HepG2 (cell line): ENCODE measurements around the gene LRIG1. TPM values are rescaled to one million over a fixed set of nuclear protein-coding genes. Genes with fewer than 3 reads are reported as not detected.

Experiments used
- BRCA1 ChIP-seq: sonication (generic); formaldehyde crosslinking; IDR thresholded peaks from 2 replicates; pipeline ENCODE4 v1.4.0; 2020; ENCODE audit warnings: missing genetic modification reagents
- CEBPG ChIP-seq: IDR thresholded peaks from 2 replicates; pipeline ENCODE4 v1.6.1; 2016
- HIVEP1 ChIP-seq: sonication (generic); formaldehyde crosslinking; IDR thresholded peaks from 2 replicates; pipeline ENCODE4 v1.4.0; 2020; ENCODE audit warnings: mild to moderate bottlenecking, missing genetic modification reagents
- KMT2B ChIP-seq: IDR thresholded peaks from 2 replicates; pipeline ENCODE4 v1.6.1; 2016; ENCODE audit warnings: missing genetic modification reagents, missing compliant biosample characterization
- MAFF ChIP-seq: IDR thresholded peaks from 2 replicates; pipeline ENCODE4 v1.6.1; 2011; ENCODE audit warnings: low read depth, low read length, improper control_type of control experiment
- MXD3 ChIP-seq: IDR thresholded peaks from 2 replicates; pipeline ENCODE4 v1.6.1; 2016; ENCODE audit warnings: mild to moderate bottlenecking, missing biosample characterization, missing genetic modification reagents
- NCOA1 ChIP-seq: sonication (generic); formaldehyde crosslinking; IDR thresholded peaks from 2 replicates; pipeline ENCODE4 v1.9.0; 2021; ENCODE audit warnings: missing genetic modification reagents
- PCBP2 ChIP-seq: fragments of 200-400 bp; formaldehyde crosslinking; optimal IDR thresholded peaks from 2 replicates; pipeline ENCODE3; 2018; ENCODE audit warnings: low read length, low read depth; ENCODE audit not compliant: poor library complexity, severe bottlenecking
- RARA ChIP-seq: IDR thresholded peaks from 2 replicates; pipeline ENCODE4 v1.6.1; 2016; ENCODE audit warnings: missing genetic modification reagents, missing compliant biosample characterization
- RBM39 ChIP-seq: fragments of 200-400 bp; formaldehyde crosslinking; IDR thresholded peaks from one replicate; pipeline ENCODE4 v1.6.1; 2018; ENCODE audit warnings: antibody characterized with exemption, mild to moderate bottlenecking, low read depth, low read length; ENCODE audit not compliant: poor library complexity, severe bottlenecking
- RFX1 ChIP-seq: fragments of 450-650 bp; IDR thresholded peaks from 2 replicates; pipeline ENCODE4 v1.6.1; 2017
- SNAPC4 ChIP-seq: sonication (generic); formaldehyde crosslinking; IDR thresholded peaks from 2 replicates; pipeline ENCODE4 v1.4.0; 2020; ENCODE audit warnings: mild to moderate bottlenecking, missing genetic modification reagents
- TAF1 ChIP-seq: sonication (generic); formaldehyde crosslinking; IDR thresholded peaks from 2 replicates; pipeline ENCODE4 v1.4.0; 2020; ENCODE audit warnings: missing genetic modification reagents
- TAF15 ChIP-seq: fragments of 200-400 bp; formaldehyde crosslinking; IDR thresholded peaks from one replicate; pipeline ENCODE4 v1.6.1; 2018; ENCODE audit warnings: mild to moderate bottlenecking, low read depth, low read length; ENCODE audit not compliant: poor library complexity, severe bottlenecking
- THRA ChIP-seq: sonication (generic); formaldehyde crosslinking; IDR thresholded peaks from 2 replicates; pipeline ENCODE4 v1.4.0; 2020; ENCODE audit warnings: missing genetic modification reagents, borderline replicate concordance
- ZBTB7B ChIP-seq: sonication (generic); formaldehyde crosslinking; IDR thresholded peaks from 2 replicates; pipeline ENCODE4 v1.4.0; 2020; ENCODE audit warnings: missing genetic modification reagents
- ZNF10 ChIP-seq: sonication (generic); formaldehyde crosslinking; IDR thresholded peaks from 2 replicates; pipeline ENCODE4 v1.4.0; 2020; ENCODE audit warnings: mild to moderate bottlenecking, low read depth, missing genetic modification reagents, borderline replicate concordance
- ZNF326 ChIP-seq: sonication (generic); formaldehyde crosslinking; IDR thresholded peaks from 2 replicates; pipeline ENCODE4 v1.4.0; 2020; ENCODE audit warnings: missing genetic modification reagents, borderline replicate concordance
- ZNF572 ChIP-seq: sonication (generic); formaldehyde crosslinking; IDR thresholded peaks from 2 replicates; pipeline ENCODE4 v1.5.1; 2020; ENCODE audit warnings: mild to moderate bottlenecking, missing genetic modification reagents
- ZNF704 ChIP-seq: sonication (generic); formaldehyde crosslinking; IDR thresholded peaks from 2 replicates; pipeline ENCODE4 v1.8.1; 2023; ENCODE audit warnings: mild to moderate bottlenecking, inconsistent platforms, moderate library complexity, missing genetic modification reagents, borderline replicate concordance
- ZNF841 ChIP-seq: sonication (generic); formaldehyde crosslinking; IDR thresholded peaks from 2 replicates; pipeline ENCODE4 v1.8.1; 2023; ENCODE audit warnings: missing genetic modification reagents, borderline replicate concordance
- ZNF878 ChIP-seq: sonication (generic); formaldehyde crosslinking; IDR thresholded peaks from 2 replicates; pipeline ENCODE4 v1.8.1; 2023; ENCODE audit warnings: mild to moderate bottlenecking, missing genetic modification reagents, moderate library complexity
- polyA plus RNA-seq, 8 experiments: library from polyadenylated mRNA; depleted of rRNA in 3 of 8; stranded (reverse) in 7 of 8; unstranded in 1 of 8; fragments of >200 nt; fragmentation: Illumina TruSeq in 4 of 8; extraction: Trizol in 4 of 8; gene quantifications; 2 replicates each; pipeline versions ENCODE4 v1.2.1 to v1.2.3, GENCODE V29; 2011 to 2016; ENCODE audit warnings: low read depth in 4 of 8, missing spikeins in 1 of 8, mixed read lengths in 1 of 8; ENCODE audit not compliant: insufficient read depth in 1 of 8
- total RNA-seq, 5 experiments: library from RNA; depleted of rRNA; stranded (reverse); fragments of >200 nt; fragmentation: Illumina TruSeq; extraction: Trizol; gene quantifications; 2 replicates each; pipeline ENCODE4 v1.2.3, GENCODE V29; 2016; ENCODE audit warnings: low read depth in 1 of 5

The LRIG1 gene
- total and polyA plus RNA-seq, 2 of the 13 experiments (the other 11 are each of a cell fraction or from before 2014, with no cell fraction given) = 17.8 to 24.8 TPM

GRCh38 chr3:66475386-66476020, 25.3 kb downstream of the LRIG1 start (continued):
- 0 out of 2 replicates have a peak, but pooled peaks have one; percentile 18 for TF ChIP-seq CEBPG
- TF ChIP-seq MAFF = peak; percentile 83
- TF ChIP-seq ZNF841 = no peak
- TF ChIP-seq TAF1 (CRISPR knock-in tag) = no peak
- TF ChIP-seq RARA (CRISPR knock-in tag) = no peak
- no peak for TF ChIP-seq NCOA1 (CRISPR knock-in tag)
- no peak for TF ChIP-seq PCBP2
- no peak for TF ChIP-seq TAF15
- no peak for TF ChIP-seq ZNF326
- TF ChIP-seq ZNF704 (CRISPR knock-in tag) = no peak
- no peak for TF ChIP-seq RBM39
- no peak for TF ChIP-seq SNAPC4 (CRISPR knock-in tag)
- no peak for TF ChIP-seq RFX1
- TF ChIP-seq ZBTB7B (CRISPR knock-in tag) = peak; percentile 50; the same call in 1 of the 2 replicates
- no peak for TF ChIP-seq ZNF10
- TF ChIP-seq HIVEP1 (CRISPR knock-in tag) = no peak
- no peak for TF ChIP-seq BRCA1 (CRISPR knock-in tag)
- no peak for TF ChIP-seq THRA (CRISPR knock-in tag)
- TF ChIP-seq MXD3 = no peak
- TF ChIP-seq ZNF878 (CRISPR knock-in tag) = no peak
- TF ChIP-seq ZNF572 = no peak
- TF ChIP-seq KMT2B (CRISPR knock-in tag) = peak; percentile 24; the same call in 1 of the 2 replicates
- TF ChIP-seq, all 625 proteins: peak for 104
